ENCODE results near the gene STIMATE. TPM values are rescaled to one million over a fixed set of nuclear protein-coding genes. Genes with fewer than 3 reads are reported as not detected.
A peak's percentile ranks its signal among the peaks of the same experiment; 100 is the strongest.

Gene STIMATE
- total RNA-seq, 6 experiments from 2014 or later, result 17.4 to 48.5 (median 33.8) TPM

DNA sequence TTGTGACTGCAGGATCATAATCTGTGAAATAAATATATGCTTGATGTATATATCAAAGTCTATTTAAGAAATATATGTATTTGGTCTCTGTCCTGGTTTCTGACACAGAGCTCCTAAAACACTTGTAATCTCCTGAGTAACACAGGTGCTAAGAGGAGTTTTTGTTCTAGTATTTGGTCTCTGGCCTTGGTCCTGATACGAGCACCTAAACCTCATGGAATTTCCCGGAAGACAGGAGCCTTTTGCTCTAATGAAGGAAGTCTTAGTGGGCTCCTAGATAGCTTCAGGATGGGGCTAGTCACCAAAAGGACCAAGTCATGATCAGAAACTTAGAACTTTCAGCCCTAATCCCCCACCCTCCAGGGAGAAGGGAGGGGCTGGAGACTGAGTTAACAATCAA, 43.3 kb downstream of the STIMATE start:
- no peak for TF ChIP-seq POLR2A (IDR thresholded peaks at IDR 0.05)
- TF ChIP-seq, protein P1, sequence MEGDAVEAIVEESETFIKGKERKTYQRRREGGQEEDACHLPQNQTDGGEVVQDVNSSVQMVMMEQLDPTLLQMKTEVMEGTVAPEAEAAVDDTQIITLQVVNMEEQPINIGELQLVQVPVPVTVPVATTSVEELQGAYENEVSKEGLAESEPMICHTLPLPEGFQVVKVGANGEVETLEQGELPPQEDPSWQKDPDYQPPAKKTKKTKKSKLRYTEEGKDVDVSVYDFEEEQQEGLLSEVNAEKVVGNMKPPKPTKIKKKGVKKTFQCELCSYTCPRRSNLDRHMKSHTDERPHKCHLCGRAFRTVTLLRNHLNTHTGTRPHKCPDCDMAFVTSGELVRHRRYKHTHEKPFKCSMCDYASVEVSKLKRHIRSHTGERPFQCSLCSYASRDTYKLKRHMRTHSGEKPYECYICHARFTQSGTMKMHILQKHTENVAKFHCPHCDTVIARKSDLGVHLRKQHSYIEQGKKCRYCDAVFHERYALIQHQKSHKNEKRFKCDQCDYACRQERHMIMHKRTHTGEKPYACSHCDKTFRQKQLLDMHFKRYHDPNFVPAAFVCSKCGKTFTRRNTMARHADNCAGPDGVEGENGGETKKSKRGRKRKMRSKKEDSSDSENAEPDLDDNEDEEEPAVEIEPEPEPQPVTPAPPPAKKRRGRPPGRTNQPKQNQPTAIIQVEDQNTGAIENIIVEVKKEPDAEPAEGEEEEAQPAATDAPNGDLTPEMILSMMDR (IDR thresholded peaks at IDR 0.05), result no peak
- no peak for ATAC-seq
- Histone ChIP-seq H3K4me3 (no peak overlapping the region), H3K9me3 (no peaks in the 10 kb centered on the region), H3K27me3 (no peaks in the 10 kb centered on the region), H3K27ac (no peak overlapping the region), H3K4me1 (no peaks in the 10 kb centered on the region), H3K36me3 (peaks cover 0 to 13% (median 8%) of the 10 kb centered on the region in 4 donors)
- DNase-seq, result no peak
- WGBS (ENCODE audit: insufficient coverage, low coverage, low lambda C conversion rate, missing lambda C conversion rate), result 100% methylated on average over 1 of the region's 2 CpGs
- intact Hi-C loops (cut with DNase I), result loop anchor here (5.0 to 10.0 kb wide), 2 partner anchors 83 to 221 kb away; no protein-coding TSS in a partner anchor

DNA sequence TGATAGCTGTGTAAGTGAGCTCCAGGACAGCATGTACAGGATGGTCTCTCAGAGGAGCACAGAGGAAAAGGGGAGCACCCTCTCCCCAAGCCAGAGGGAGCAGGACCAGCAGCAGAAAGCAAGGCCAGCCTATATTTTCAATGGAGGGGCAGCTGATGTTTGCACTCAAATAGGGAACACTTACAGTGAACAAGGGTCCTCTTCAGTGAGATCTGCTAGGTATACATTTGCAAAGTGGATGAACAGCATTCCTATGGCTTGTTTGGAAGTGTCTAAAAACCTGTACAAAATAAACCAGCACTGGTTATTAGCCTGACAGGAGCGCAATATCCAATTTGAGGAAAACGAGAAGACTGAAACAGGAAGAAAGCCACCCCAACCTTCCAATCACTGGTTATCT, 44.9 kb downstream of the STIMATE start:
- TF ChIP-seq, protein P1 (IDR thresholded peaks at IDR 0.05), result no peak
- TF ChIP-seq POLR2A (IDR thresholded peaks at IDR 0.05), result no peak
- intact Hi-C loops (cut with DNase I), result loop anchor here (5.0 to 10.0 kb wide), 2 partner anchors 85 to 222 kb away; no protein-coding TSS in a partner anchor
- DNase-seq (no peak), ATAC-seq (no peak)
- no peak overlapping the region for H3K27ac ChIP-seq
- H3K9me3 ChIP-seq, result no peaks in the 10 kb centered on the region
- H3K36me3 ChIP-seq, result peaks cover 0 to 21% (median 10%) of the 10 kb centered on the region in 4 donors
- no peak overlapping the region for H3K4me3 ChIP-seq
- no peaks in the 10 kb centered on the region for H3K27me3 ChIP-seq
- 64% methylated on average over 2 of the region's 2 CpGs for WGBS (ENCODE audit: insufficient coverage, low coverage, low lambda C conversion rate, missing lambda C conversion rate)
- H3K4me1 ChIP-seq, result no peaks in the 10 kb centered on the region

DNA sequence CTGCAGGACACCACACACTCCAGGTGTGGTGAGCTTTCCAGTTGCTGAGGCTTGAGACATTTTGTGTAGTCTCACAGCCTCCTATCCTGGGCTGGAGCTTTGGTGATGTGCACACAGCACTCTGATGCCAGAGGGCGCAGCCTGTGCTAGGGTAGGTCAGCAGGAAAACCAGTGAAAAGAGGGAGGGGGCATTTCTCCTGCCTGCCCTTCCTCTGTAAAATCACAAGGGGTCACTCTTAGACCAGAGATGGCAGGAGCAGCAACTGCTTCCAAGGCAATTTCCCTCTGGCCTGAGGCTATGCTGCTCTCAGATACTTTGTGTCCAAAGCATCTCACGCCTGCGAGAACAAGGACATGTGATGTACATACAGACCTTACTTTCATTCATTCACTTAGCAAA, 46.0 kb downstream of the STIMATE start:
- Histone ChIP-seq H3K27ac (no peak overlapping the region), H3K4me1 (peaks cover 0 to 8% (median under 1%) of the 10 kb centered on the region in 4 donors), H3K27me3 (no peaks in the 10 kb centered on the region), H3K9me3 (no peaks in the 10 kb centered on the region), H3K36me3 (peaks cover 0 to 21% (median 10%) of the 10 kb centered on the region in 4 donors), H3K4me3 (no peak overlapping the region)
- peak; percentile 61 to 72 (median 67) for DNase-seq
- peak; percentile 86 to 93 (median 90) for ATAC-seq
- WGBS (ENCODE audit: insufficient coverage, low coverage, low lambda C conversion rate, missing lambda C conversion rate), result 17% methylated on average over 2 of the region's 3 CpGs
- intact Hi-C loops (cut with DNase I), result loop anchor here (5.0 to 10.0 kb wide), 2 partner anchors 86 to 223 kb away; no protein-coding TSS in a partner anchor
- TF ChIP-seq, protein P1 (IDR thresholded peaks at IDR 0.05), result peak; percentile 63 to 94 (median 70)
- TF ChIP-seq POLR2A (IDR thresholded peaks at IDR 0.05), result no peak

DNA sequence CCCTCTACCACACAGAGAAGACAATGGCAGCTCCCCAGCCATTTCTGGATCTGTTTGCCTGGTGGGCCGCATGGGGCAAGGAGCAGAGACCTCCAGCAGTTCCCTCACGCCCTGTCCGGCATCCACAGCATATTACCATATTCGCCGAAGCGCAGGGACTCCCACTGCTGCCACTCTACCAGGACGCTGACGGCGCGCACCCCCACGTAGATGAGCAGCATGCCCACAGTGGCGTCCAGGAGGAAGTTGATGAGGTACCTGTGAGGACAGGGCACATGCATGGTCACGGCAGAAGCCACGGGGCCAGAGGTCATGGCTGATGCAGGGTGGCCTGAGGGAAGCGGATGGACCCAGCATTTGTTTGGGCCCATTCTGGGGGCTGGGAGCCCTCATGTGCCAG, 47.7 kb downstream of the STIMATE start:
- Histone ChIP-seq H3K27ac (no peak overlapping the region), H3K27me3 (no peaks in the 10 kb centered on the region), H3K4me3 (no peak overlapping the region), H3K4me1 (peaks cover 0 to 23% (median 10%) of the 10 kb centered on the region in 4 donors), H3K36me3 (peaks cover 0 to 21% (median 10%) of the 10 kb centered on the region in 4 donors), H3K9me3 (no peaks in the 10 kb centered on the region)
- ATAC-seq, result no peak
- peak in 2 of 3 donors; percentile 42 to 48 for DNase-seq
- TF ChIP-seq POLR2A (IDR thresholded peaks at IDR 0.05), result no peak
- TF ChIP-seq, protein P1 (IDR thresholded peaks at IDR 0.05), result no peak
- intact Hi-C loops (cut with DNase I), result loop anchor here (5.0 to 10.0 kb wide), 2 partner anchors 88 to 225 kb away; no protein-coding TSS in a partner anchor
- WGBS (ENCODE audit: insufficient coverage, low coverage, low lambda C conversion rate, missing lambda C conversion rate), result no CpG with 5 or more reads among the region's 15 CpGs
